Gastrocnemius medialis (tissue), 4 donors: Measurements from ENCODE around the gene SLC6A15. TPM values are rescaled to one million over a fixed set of nuclear protein-coding genes. Genes with fewer than 3 reads are reported as not detected.

ENCODE experiments used
- ATAC-seq, 2 donors: fragments of 150-250 bp; one replicate each; pipeline ENCODE4 v1.9.1; 2016
- DNase-seq, 2 donors: peaks; one replicate each; pipeline ENCODE4 v3.0.0-alpha.2; 2019
- H3K27ac ChIP-seq, 4 donors: fragments of 200-600 bp; sonication (generic); 1 replicate in 1 of 4; 2 replicates in 3 of 4; pipeline ENCODE4 v1.5.1; 2016 to 2018; ENCODE audit warnings: mild to moderate bottlenecking in 2 of 4, moderate library complexity in 1 of 4
- H3K27me3 ChIP-seq, 3 donors: fragments of 200-600 bp; sonication (generic) in 2 of 3; 1 replicate in 1 of 3; 2 replicates in 2 of 3; pipeline versions ENCODE4 v1.5.1 to v1.6.0; 2016 to 2019; ENCODE audit warnings: mild to moderate bottlenecking in 1 of 3, moderate library complexity in 1 of 3
- H3K36me3 ChIP-seq, 2 donors: fragments of 200-600 bp; sonication (generic) in 1 of 2; one replicate each; pipeline ENCODE4 v1.5.1; 2017 to 2018
- H3K4me1 ChIP-seq, 2 donors: fragments of 200-600 bp; sonication (generic) in 1 of 2; one replicate each; pipeline ENCODE4 v1.5.1; 2016 to 2017; ENCODE audit warnings: mild to moderate bottlenecking in 2 of 2
- H3K4me3 ChIP-seq, 4 donors: fragments of 200-600 bp; sonication (generic) in 3 of 4; 1 replicate in 1 of 4; 2 replicates in 3 of 4; pipeline ENCODE4 v1.5.1; 2016 to 2019; ENCODE audit warnings: mild to moderate bottlenecking in 2 of 4
- H3K9me3 ChIP-seq, 3 donors: fragments of 200-600 bp; sonication (generic) in 2 of 3; 1 replicate in 1 of 3; 2 replicates in 2 of 3; pipeline ENCODE4 v1.5.1; 2016 to 2019
- CTCF ChIP-seq, 5 experiments: fragments of 450-650 bp in 3 of 5; fragments of 200-600 bp in 2 of 5; sonication (generic) in 2 of 5; IDR thresholded peaks in 4 of 5; conservative IDR thresholded peaks in 1 of 5; 1 replicate in 4 of 5; 2 replicates in 1 of 5; pipeline ENCODE4 v1.5.1; 2016 to 2019; ENCODE audit warnings: antibody characterized with exemption in 5 of 5, mild to moderate bottlenecking in 3 of 5, moderate library complexity in 3 of 5
- POLR2A ChIP-seq, 2 donors: fragments of 450-650 bp; IDR thresholded peaks; one replicate each; pipeline ENCODE4 v1.6.1; 2017; ENCODE audit warnings: antibody characterized with exemption in 2 of 2, mild to moderate bottlenecking in 2 of 2, moderate library complexity in 2 of 2
- in situ Hi-C, 4 donors: fragments of 200-750 bp; cut with MboI; loops; one replicate each; pipeline versions ENCODE4 v1.15.0 to v1.8.0; 2017; ENCODE audit warnings: low sequenced_read_pairs in 4 of 4
- intact Hi-C: fragments of 100-400 bp; cut with DNase I; formaldehyde crosslinking; loops from one replicate; pipeline ENCODE4 v1.15.1; 2023; ENCODE audit warnings: low total_unique reads
- total RNA-seq, 4 donors: library from RNA; depleted of rRNA; stranded (reverse); fragments of >200 nt; gene quantifications; one replicate each; pipeline versions ENCODE4 v1.1.0 to v1.2.3, GENCODE V29; 2016

The SLC6A15 gene
- total RNA-seq, 4 donors from 2014 or later, result 0.51 to 0.91 TPM; not detected in 2

GRCh38 chr12:84889818-84890217 lies 22.8 kb downstream of the SLC6A15 start:
- in situ Hi-C loops (no loop called here), intact Hi-C loops (no loop called here)
- Histone ChIP-seq H3K27ac (no peak overlapping the region), H3K27me3 (no peaks in the 10 kb centered on the region), H3K4me1 (no peaks in the 10 kb centered on the region), H3K9me3 (no peaks in the 10 kb centered on the region), H3K4me3 (no peak overlapping the region), H3K36me3 (no peaks in the 10 kb centered on the region)
- DNase-seq (no peak), ATAC-seq (no peak)
- TF ChIP-seq POLR2A (IDR thresholded peaks at IDR 0.05), result no peak
- TF ChIP-seq CTCF (IDR thresholded peaks at IDR 0.05 in 4 of 5, conservative IDR thresholded peaks at IDR 0.05 in 1 of 5), result no peak

- in situ Hi-C loops, result no loop called here
- no peak for DNase-seq
- H3K4me1 ChIP-seq, result no peaks in the 10 kb centered on the region
- no peaks in the 10 kb centered on the region for H3K36me3 ChIP-seq
- TF ChIP-seq POLR2A (IDR thresholded peaks at IDR 0.05) (no peak), CTCF (IDR thresholded peaks at IDR 0.05 in 4 of 5, conservative IDR thresholded peaks at IDR 0.05 in 1 of 5) (no peak)
- no peak overlapping the region for H3K27ac ChIP-seq
- ATAC-seq, result no peak
- no peak overlapping the region for H3K4me3 ChIP-seq
- no peaks in the 10 kb centered on the region for H3K27me3 ChIP-seq
- H3K9me3 ChIP-seq, result no peaks in the 10 kb centered on the region
- intact Hi-C loops, result no loop called here
These were observed 23.7 kb downstream of the SLC6A15 start for GRCh38 chr12:84888861-84889260.

- in situ Hi-C loops, result loop anchor here in 2 of 4 donors (10.0 kb wide), 1 partner anchor 147 kb away; no protein-coding TSS in a partner anchor
These were observed 35.3 kb downstream of the SLC6A15 start for GRCh38 chr12:84877340-84877739.

GRCh38 chr12:84875241-84875640 lies 37.4 kb downstream of the SLC6A15 start:
- H3K4me1 ChIP-seq, result no peaks in the 10 kb centered on the region
- H3K4me3 ChIP-seq, result no peak overlapping the region
- no peaks in the 10 kb centered on the region for H3K9me3 ChIP-seq
- H3K36me3 ChIP-seq, result no peaks in the 10 kb centered on the region
- H3K27me3 ChIP-seq, result no peaks in the 10 kb centered on the region
- in situ Hi-C loops, result loop anchor here in 2 of 4 donors (10.0 kb wide), 1 partner anchor 150 kb away; no protein-coding TSS in a partner anchor
- TF ChIP-seq POLR2A (IDR thresholded peaks at IDR 0.05), result no peak
- TF ChIP-seq CTCF (IDR thresholded peaks at IDR 0.05 in 4 of 5, conservative IDR thresholded peaks at IDR 0.05 in 1 of 5), result no peak
- H3K27ac ChIP-seq, result no peak overlapping the region
- intact Hi-C loops, result loop anchor here (5.0 kb wide), 1 partner anchor 157 kb away; no protein-coding TSS in a partner anchor
- no peak for DNase-seq
- no peak for ATAC-seq

More at GRCh38 chr12:84877340-84877739, 35.3 kb downstream of the SLC6A15 start:
- TF ChIP-seq CTCF (IDR thresholded peaks at IDR 0.05 in 4 of 5, conservative IDR thresholded peaks at IDR 0.05 in 1 of 5) (no peak), POLR2A (IDR thresholded peaks at IDR 0.05) (no peak)
- Histone ChIP-seq H3K4me3 (no peak overlapping the region), H3K27ac (no peak overlapping the region), H3K27me3 (no peaks in the 10 kb centered on the region), H3K4me1 (no peaks in the 10 kb centered on the region), H3K9me3 (no peaks in the 10 kb centered on the region), H3K36me3 (no peaks in the 10 kb centered on the region)
- DNase-seq, result no peak
- no peak for ATAC-seq
- intact Hi-C loops, result loop anchor here (5.0 kb wide), 1 partner anchor 155 kb away; no protein-coding TSS in a partner anchor

GRCh38 chr12:84874825-84875139 lies 37.8 kb downstream of the SLC6A15 start:
- Histone ChIP-seq H3K27me3 (no peaks in the 10 kb centered on the region), H3K36me3 (no peaks in the 10 kb centered on the region), H3K9me3 (no peaks in the 10 kb centered on the region), H3K27ac (no peak overlapping the region), H3K4me1 (no peaks in the 10 kb centered on the region), H3K4me3 (no peak overlapping the region)
- TF ChIP-seq POLR2A (IDR thresholded peaks at IDR 0.05) (no peak), CTCF (IDR thresholded peaks at IDR 0.05 in 4 of 5, conservative IDR thresholded peaks at IDR 0.05 in 1 of 5) (no peak)
- intact Hi-C loops, result loop anchor here (5.0 kb wide), 1 partner anchor 158 kb away; no protein-coding TSS in a partner anchor
- no peak for ATAC-seq
- in situ Hi-C loops, result loop anchor here (5.0 to 25.0 kb wide), 3 partner anchors 150 to 163 kb away; partner anchors contain the start of genes LRRIQ1 (in 1 of the 4) and TSPAN19 (in 1 of the 4)
- DNase-seq, result no peak
